ENCODE measurements around the gene ROR2.

DNA sequence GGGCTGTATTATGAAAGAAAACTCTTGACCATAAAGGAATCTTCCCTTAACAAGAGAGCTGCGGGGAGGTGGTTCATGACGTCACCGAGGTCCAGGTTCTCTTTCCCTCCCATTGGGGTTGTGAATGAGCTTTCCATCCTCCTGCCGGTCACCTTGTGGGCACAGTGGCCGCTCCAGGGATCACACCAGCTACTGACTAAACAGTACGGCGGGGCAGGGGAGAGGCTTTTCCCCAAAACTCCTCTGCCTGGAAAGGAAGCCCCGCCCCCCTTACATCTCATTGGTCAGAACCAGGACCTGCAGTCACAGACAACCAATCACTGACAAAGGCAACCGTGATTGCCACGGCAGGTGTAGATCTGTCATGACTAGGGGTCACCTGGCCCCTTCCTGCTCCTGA is 35.6 kb downstream of the ROR2 start:
- TF ChIP-seq POLR2AphosphoS5 (IDR thresholded peaks at IDR 0.05; ENCODE audit: low read depth, low read length) (no peak), TAF1 (IDR thresholded peaks at IDR 0.05; ENCODE audit: borderline replicate concordance, insufficient read depth, low read length) (no peak)
